ENCODE data around the gene DAPK2.
"Not testable (repeated sequence)": the region's sequence is repeated elsewhere in the genome, so short reads cannot be mapped to it uniquely, and the experiment has no call there.

GRCh38 chr15:64053674-64054073 is 7.4 kb upstream of the DAPK2 start:
- TF ChIP-seq CTCF, POLR2A (IDR thresholded peaks at IDR 0.05): not testable (repeated sequence)
